ENCODE data around the gene PDIA6.

The PDIA6 gene

GRCh38 chr2:10812362-10813162, at the start of gene PDIA6:
PDIA6 (minus strand) TSS chr2:10812785; CDS start chr2:10812696, 89 bp downstream.
- peak; percentile 91 for DNase-seq (ENCODE audit: low read depth)

- no peak for DNase-seq (ENCODE audit: low read depth)
These were observed 49.7 kb upstream of the PDIA6 start for GRCh38 chr2:10862330-10862729.

- no peak for DNase-seq (ENCODE audit: low read depth)
These were observed 49.2 kb upstream of the PDIA6 start for GRCh38 chr2:10861765-10862164.

GRCh38 chr2:10860814-10861325, 48.3 kb upstream of the PDIA6 start:
- no peak for DNase-seq (ENCODE audit: low read depth)

- DNase-seq (ENCODE audit: low read depth): no peak
These were observed 47.7 kb upstream of the PDIA6 start for GRCh38 chr2:10860081-10860813.

- no peak for DNase-seq (ENCODE audit: low read depth)
These were observed 46.7 kb upstream of the PDIA6 start for GRCh38 chr2:10859278-10859677.

GRCh38 chr2:10848541-10848940, 36.0 kb upstream of the PDIA6 start:
- no peak for DNase-seq (ENCODE audit: low read depth)

GRCh38 chr2:10847008-10847407, 34.4 kb upstream of the PDIA6 start:
- no peak for DNase-seq (ENCODE audit: low read depth)

GRCh38 chr2:10846110-10846861, 33.7 kb upstream of the PDIA6 start:
- DNase-seq (ENCODE audit: low read depth): no peak

GRCh38 chr2:10845640-10846039, 33.1 kb upstream of the PDIA6 start:
- DNase-seq (ENCODE audit: low read depth): no peak

- no peak for DNase-seq (ENCODE audit: low read depth)
These were observed 31.5 kb upstream of the PDIA6 start for GRCh38 chr2:10844097-10844496.

- DNase-seq (ENCODE audit: low read depth): no peak
These were observed 29.9 kb upstream of the PDIA6 start for GRCh38 chr2:10842506-10842905.

- no peak for DNase-seq (ENCODE audit: low read depth)
These were observed 29.1 kb upstream of the PDIA6 start for GRCh38 chr2:10841547-10842219.

- no peak for DNase-seq (ENCODE audit: low read depth)
These were observed 27.2 kb upstream of the PDIA6 start for GRCh38 chr2:10839813-10840212.

GRCh38 chr2:10838734-10839133, 26.1 kb upstream of the PDIA6 start:
- DNase-seq (ENCODE audit: low read depth): no peak

GRCh38 chr2:10837298-10838266, 25.0 kb upstream of the PDIA6 start:
- no peak for DNase-seq (ENCODE audit: low read depth)

GRCh38 chr2:10835052-10835970, 22.7 kb upstream of the PDIA6 start:
- peak; percentile 47 for DNase-seq (ENCODE audit: low read depth)

- no peak for DNase-seq (ENCODE audit: low read depth)
These were observed 21.6 kb upstream of the PDIA6 start for GRCh38 chr2:10834068-10834655.

GRCh38 chr2:10833021-10833420, 20.4 kb upstream of the PDIA6 start:
- DNase-seq (ENCODE audit: low read depth): no peak

Measured in T-helper 22 cell (primary cell).